AG09309 (cell line): ENCODE data around the gene ITGB4.
A peak's percentile ranks its signal among the peaks of the same experiment; 100 is the strongest.

ENCODE experiments used
- DNase-seq: peaks from one replicate; pipeline ENCODE4 v3.0.0-alpha.2; 2010; ENCODE audit warnings: low read depth
- H3K4me3 ChIP-seq: 2 replicates; pipeline ENCODE4 v1.5.1; 2011; ENCODE audit warnings: mild to moderate bottlenecking, low read depth, low read length, moderate library complexity; ENCODE audit not compliant: control insufficient read depth
- TF ChIP-seq, protein P1 (sequence below): IDR thresholded peaks from 2 replicates; pipeline ENCODE4 v1.5.1; 2011; ENCODE audit warnings: mild to moderate bottlenecking, low read depth, low read length, inconsistent platforms; ENCODE audit not compliant: insufficient read depth, control insufficient read depth; ENCODE audit errors: missing control alignments

ITGB4 gene

DNA sequence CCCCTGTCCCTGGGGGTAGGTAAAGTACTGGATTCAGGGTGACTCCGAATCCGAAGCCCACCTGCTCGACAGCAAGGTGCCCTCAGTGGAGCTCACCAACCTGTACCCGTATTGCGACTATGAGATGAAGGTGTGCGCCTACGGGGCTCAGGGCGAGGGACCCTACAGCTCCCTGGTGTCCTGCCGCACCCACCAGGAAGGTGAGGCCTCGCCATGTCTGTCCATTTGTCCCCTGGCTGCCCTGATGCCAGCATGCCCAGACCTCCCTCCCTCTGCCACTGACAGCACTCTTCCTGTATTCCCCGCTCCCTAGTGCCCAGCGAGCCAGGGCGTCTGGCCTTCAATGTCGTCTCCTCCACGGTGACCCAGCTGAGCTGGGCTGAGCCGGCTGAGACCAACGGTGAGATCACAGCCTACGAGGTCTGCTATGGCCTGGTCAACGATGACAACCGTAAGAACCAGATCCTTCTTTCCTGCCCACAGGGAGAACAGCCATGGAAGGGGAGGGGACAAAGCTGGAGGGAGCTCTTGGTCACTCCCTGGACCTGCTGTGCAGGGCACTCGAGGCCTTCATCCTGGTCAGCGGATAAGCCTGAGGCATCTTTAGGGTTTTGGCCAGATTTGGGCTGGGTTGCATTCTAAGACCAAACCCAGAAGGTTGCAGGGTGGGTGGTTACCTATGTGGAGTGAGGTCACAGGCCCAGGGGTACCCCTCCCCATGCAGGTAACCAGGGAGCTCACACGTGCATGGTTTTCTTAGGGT lies 29.6 kb downstream of the ITGB4 start:
- DNase-seq, result no peak
- TF ChIP-seq, protein P1, sequence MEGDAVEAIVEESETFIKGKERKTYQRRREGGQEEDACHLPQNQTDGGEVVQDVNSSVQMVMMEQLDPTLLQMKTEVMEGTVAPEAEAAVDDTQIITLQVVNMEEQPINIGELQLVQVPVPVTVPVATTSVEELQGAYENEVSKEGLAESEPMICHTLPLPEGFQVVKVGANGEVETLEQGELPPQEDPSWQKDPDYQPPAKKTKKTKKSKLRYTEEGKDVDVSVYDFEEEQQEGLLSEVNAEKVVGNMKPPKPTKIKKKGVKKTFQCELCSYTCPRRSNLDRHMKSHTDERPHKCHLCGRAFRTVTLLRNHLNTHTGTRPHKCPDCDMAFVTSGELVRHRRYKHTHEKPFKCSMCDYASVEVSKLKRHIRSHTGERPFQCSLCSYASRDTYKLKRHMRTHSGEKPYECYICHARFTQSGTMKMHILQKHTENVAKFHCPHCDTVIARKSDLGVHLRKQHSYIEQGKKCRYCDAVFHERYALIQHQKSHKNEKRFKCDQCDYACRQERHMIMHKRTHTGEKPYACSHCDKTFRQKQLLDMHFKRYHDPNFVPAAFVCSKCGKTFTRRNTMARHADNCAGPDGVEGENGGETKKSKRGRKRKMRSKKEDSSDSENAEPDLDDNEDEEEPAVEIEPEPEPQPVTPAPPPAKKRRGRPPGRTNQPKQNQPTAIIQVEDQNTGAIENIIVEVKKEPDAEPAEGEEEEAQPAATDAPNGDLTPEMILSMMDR, result no peak
- no peak overlapping the region for H3K4me3 ChIP-seq

GRCh38 chr17:75751676-75752404 lies 30.6 kb downstream of the ITGB4 start:
- TF ChIP-seq, protein P1, result no peak
- DNase-seq, result no peak
- H3K4me3 ChIP-seq, result no peak overlapping the region

GRCh38 chr17:75752405-75752709 lies 31.1 kb downstream of the ITGB4 start:
- TF ChIP-seq, protein P1, result no peak
- no peak for DNase-seq
- H3K4me3 ChIP-seq, result no peak overlapping the region

DNA sequence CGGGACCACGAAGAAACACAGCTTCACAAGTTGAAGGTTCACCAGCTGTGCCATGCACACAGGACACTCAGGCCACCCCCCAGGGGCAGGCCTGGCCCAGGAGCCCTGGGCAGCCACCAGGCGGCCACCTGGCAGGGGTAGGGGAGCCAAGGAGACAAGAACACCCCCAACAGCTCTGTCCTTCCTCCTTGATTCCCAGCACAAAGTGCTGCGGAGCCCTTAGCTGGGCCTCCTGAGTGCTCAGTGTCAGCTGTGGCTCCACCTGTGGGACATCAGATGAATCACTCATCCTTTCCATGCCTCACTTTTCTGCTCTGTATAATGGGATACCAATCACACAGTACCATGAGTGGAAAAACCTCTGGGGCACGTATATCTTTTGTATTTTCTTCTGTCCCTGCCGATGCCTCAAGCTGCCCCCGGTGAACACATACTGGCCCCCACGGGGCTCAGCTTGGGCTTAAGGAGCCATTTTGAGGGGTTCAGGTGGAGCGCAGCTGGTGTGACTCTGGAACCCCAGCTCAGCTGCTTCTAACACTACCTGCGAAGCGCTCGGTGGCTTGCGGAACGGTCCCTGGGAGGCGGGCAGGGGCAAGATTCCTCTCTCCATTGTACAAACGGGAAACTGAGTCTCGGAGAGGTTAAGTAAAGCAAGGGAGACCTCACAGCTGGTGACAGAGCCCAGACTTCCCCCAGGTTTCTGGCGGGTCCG lies 31.7 kb downstream of the ITGB4 start:
- peak overlapping the region; percentile 38 for H3K4me3 ChIP-seq
- TF ChIP-seq, protein P1, result no peak
- no peak for DNase-seq

GRCh38 chr17:75753514-75754377 lies 32.5 kb downstream of the ITGB4 start:
- TF ChIP-seq, protein P1, result peak; percentile 33
- peak overlapping the region; percentile 38 for H3K4me3 ChIP-seq
- DNase-seq, result no peak

- TF ChIP-seq, protein P1, result no peak
These were observed 33.3 kb downstream of the ITGB4 start for GRCh38 chr17:75754378-75755204.

More at GRCh38 chr17:75754378-75755204, 33.3 kb downstream of the ITGB4 start:
- H3K4me3 ChIP-seq, result no peak overlapping the region
- no peak for DNase-seq
